NB4 (cell line): Measurements from ENCODE around the gene ARGFX.

Experiments
- CTCF ChIP-seq: IDR thresholded peaks from one replicate; pipeline ENCODE4 v1.5.1; 2012; ENCODE audit warnings: low read depth, low read length
- MAX ChIP-seq: IDR thresholded peaks from 2 replicates; pipeline ENCODE4 v1.6.1; 2011; ENCODE audit warnings: low read depth, low read length

- TF ChIP-seq MAX, result no peak
- no peak for TF ChIP-seq CTCF
These were observed 37.0 kb downstream of the ARGFX start for GRCh38 chr3:121604759-121605158.
